GM04503 (cell line): Measurements from ENCODE around the gene GNL1.
"Not testable (repeated sequence)": the region's sequence is repeated elsewhere in the genome, so short reads cannot be mapped to it uniquely, and the experiment has no call there.

ENCODE experiments used
- DNase-seq: peaks from one replicate; pipeline ENCODE4 v3.0.0-alpha.2; 2012; ENCODE audit warnings: low read depth

GNL1 gene

GRCh38 chr6:30529349-30529875, 26.9 kb downstream of the GNL1 start:
- not testable (repeated sequence) for DNase-seq

DNA sequence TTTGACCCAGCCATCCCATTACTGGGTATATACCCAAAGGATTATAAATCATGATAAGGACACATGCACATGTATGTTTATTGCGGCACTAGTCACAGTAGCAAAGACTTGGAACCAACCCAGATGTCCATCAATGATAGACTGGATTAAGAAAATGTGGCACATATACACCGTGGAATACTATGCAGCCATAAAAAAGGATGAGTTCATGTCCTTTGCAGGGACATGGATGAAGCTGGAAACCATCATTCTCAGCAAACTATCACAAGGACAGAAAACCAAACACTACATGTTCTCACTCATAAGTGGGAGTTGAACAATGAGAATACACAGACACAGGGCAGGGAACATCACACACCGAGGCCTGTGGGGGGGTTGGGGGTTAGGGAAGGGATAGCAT, 29.8 kb downstream of the GNL1 start:
- not testable (repeated sequence) for DNase-seq

GRCh38 chr6:30521952-30522351, 34.3 kb downstream of the GNL1 start:
- DNase-seq: not testable (repeated sequence)

DNA sequence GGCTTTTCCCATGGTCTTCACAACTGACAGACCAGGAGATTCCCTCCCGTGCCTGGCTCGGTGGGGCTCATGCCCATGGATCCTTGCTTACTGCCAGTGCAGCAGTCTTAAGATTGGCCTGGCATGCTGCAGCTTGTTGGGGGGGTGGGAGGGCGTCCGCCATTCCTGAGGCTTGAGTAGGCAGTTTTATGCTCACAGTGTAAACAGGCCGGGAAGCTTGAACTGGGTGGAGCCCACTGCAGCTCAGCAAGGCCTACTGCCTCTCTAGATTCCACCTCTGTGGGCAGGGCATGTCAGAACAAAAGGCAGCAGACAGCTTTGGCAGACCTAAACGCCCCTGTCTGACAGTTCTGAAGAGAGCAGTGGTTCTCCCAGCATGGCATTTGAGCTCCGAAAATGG, 35.2 kb downstream of the GNL1 start:
- DNase-seq: not testable (repeated sequence)

DNA sequence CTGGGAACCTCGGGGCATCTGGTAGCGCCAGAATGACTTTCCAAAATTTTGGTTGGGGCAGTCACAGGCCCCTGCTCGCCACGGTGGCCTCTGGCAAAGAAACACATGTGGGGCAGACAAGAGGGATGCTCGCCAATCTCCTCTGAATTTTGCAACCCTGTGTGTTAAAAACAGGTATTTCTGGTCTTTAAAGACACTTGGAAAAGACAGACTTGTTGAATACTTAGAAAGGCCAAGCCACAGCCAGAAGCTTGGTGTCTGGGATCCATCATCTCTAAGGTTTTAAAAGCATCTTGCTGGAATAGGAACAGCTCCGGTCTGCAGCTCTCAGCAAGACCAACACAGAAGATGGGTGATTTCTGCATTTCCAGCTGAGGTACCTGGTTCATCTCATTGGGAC, 35.8 kb downstream of the GNL1 start:
- no peak for DNase-seq

DNA sequence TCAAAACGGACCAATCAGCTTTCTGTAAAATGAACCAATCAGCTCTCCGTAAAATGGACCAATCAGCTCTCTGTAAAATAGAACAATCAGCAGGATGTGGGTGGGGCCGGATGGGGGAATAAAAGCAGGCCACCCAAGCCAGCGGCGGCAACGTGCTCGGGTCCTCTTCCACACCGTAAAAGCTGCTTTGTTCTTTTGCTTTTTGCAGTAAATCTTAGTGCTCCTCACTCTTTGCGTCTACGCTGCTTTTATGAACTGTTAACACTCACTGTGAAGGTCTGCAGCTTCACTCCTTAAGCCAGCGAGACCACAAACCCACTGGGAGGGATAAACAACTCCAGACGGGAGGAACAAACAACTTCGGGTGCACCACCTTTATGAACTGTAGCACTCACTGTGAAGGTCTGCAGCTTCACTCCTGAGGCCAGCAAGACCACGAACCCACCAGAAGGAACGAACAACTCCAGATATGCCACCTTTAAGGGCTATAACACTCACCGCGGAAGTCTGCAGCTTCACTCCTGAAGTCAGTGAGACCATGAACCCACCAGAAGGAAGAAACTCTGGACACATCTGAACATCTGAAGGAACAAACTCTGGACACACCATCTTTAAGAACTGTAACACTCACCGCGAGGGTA, 37.7 kb downstream of the GNL1 start:
- DNase-seq: not testable (repeated sequence)

GRCh38 chr6:30517767-30518504, 38.4 kb downstream of the GNL1 start:
- DNase-seq: not testable (repeated sequence)

GRCh38 chr6:30516754-30517076, 39.6 kb downstream of the GNL1 start:
- DNase-seq: not testable (repeated sequence)

- peak; percentile 68 for DNase-seq
Observed at GRCh38 chr6:30515944-30516753, 40.1 kb downstream of the GNL1 start.

DNA sequence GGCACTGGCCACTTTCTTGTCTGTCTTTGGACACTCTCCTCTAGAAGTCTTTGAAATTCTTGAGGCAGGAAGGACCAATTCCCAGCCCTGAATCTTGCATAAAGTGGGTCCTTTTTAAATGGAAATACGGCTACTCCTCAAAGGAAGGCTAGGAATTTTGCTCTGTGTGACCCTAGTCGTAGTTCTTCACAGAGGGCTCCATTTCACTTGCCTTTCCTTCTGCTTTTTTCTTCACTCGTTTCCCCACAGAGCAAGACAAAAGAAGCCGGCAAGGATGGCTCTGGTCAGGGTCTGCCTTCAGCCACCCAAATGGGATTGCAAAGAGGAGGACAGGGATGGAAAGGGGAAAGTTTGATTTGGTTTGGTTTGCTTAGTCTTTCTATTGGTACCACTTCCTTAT, 41.2 kb downstream of the GNL1 start:
- no peak for DNase-seq

DNA sequence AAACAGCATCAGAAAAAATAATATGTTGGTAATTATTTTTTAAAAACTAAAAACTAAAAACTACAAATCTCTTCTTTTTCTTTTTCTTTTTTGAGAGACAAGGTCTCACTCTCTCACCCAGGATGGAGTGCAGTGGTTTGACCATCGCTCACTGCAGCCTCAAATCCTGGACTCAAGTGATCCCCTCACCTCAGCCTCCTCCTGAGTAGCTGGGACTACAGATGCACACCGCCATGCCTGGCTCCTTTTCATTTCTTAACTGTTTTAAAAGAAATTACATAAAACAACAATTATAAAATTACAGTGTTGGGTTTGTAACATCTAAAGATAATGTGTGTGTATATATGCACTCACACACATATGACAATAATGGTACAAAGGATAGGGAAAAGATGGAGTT, 42.8 kb downstream of the GNL1 start:
- DNase-seq: no peak

DNA sequence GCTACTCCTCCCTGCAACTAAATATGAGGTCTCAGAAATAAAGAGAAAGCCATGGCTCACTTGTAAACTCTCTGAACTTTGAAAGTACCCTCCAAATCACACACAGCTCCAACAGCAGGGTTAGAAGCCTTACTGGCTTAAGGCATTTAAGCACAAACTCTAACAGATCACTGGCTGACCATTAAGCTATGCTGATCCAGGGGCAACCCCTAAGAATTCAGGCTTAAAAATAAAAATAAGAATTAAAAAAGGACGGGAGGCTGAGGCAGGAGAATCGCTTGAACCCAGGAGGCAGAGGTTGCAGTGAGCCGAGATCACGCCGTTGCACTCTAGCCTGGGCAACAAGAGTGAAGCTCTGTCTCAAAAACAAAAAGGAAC, 45.1 kb downstream of the GNL1 start:
- no peak for DNase-seq

DNA sequence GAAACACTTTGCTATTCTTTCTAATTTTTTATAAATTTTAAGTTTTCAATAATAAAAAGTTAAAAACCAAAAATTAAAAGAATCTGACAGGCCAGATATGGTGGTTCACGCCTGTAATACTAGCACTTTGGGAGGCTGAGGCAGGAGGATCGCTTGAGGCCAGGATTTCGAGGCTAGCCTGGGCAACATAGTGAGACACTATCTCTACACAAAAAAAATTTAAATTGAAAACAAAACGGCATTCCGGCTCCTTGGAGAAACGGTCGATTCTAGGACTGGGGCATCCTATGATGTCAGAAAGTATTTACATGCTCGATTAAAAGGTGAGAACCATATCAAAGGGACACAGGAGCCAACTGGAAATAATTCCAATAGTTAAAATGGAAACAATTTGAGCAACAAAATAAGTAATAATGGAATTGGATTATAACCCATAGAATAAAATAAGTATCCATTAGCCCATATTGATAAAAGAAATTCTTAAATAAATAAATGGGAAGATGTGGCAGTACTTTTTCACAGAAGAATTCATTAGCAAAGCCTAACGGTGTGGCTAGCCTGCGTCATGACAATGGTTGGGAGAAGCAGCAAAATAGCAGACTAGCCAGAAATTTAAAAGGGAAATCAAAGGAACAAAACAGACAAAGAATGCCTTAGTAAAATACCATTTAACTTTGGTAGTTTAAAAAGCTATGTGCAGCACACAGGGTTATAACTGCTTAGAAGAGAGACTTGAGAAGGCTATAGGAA, 45.7 kb downstream of the GNL1 start:
- DNase-seq: no peak

- no peak for DNase-seq
Observed at GRCh38 chr6:30508890-30509736, 47.2 kb downstream of the GNL1 start.

- DNase-seq: no peak
Observed at GRCh38 chr6:30507849-30508827, 48.2 kb downstream of the GNL1 start.

GRCh38 chr6:30500421-30501355, 55.6 kb downstream of the GNL1 start:
- DNase-seq: no peak

GRCh38 chr6:30498705-30499104, 57.6 kb downstream of the GNL1 start:
- not testable (repeated sequence) for DNase-seq

GRCh38 chr6:30497714-30498113, 58.6 kb downstream of the GNL1 start:
- DNase-seq: no peak

- not testable (repeated sequence) for DNase-seq
Observed at GRCh38 chr6:30497261-30497599, 59.1 kb downstream of the GNL1 start.
